ENCODE results near the gene ATG101. TPM values are rescaled to one million over a fixed set of nuclear protein-coding genes. Genes with fewer than 3 reads are reported as not detected.

ATG101 gene
- total and polyA plus RNA-seq, 2 of the 8 experiments (the other 6 are each of a cell fraction or from before 2014, with no cell fraction given), result 49.8 to 55.9 TPM

GRCh38 chr12:52125476-52125900, 55.7 kb downstream of the ATG101 start (continued):
- no peak for TF ChIP-seq E2F6 (IDR thresholded peaks at IDR 0.05)
- TF ChIP-seq EP300 (IDR thresholded peaks at IDR 0.05; ENCODE audit: borderline replicate concordance in 1 of 2, low read depth in 2 of 2, low read length in 2 of 2), result peak in 1 of 2 experiments; percentile 68; a peak in 1 of 3 replicates
- TF ChIP-seq KDM4A (IDR thresholded peaks at IDR 0.05; ENCODE audit: low read depth, low read length, severe bottlenecking), result no peak
- TF ChIP-seq BCL11A (IDR thresholded peaks at IDR 0.05; ENCODE audit: low read depth in 2 of 2, low read length in 2 of 2), result no peak
- no peak for TF ChIP-seq JUND (IDR thresholded peaks at IDR 0.05; ENCODE audit: low read length)
- no peak for TF ChIP-seq NRF1 (IDR thresholded peaks at IDR 0.05; ENCODE audit: low read depth, low read length)
- TF ChIP-seq CTCF (IDR thresholded peaks at IDR 0.05; ENCODE audit: control extremely low read depth in 1 of 3, insufficient read depth in 1 of 3, low read depth in 1 of 3, low read length in 3 of 3), result no peak
- TF ChIP-seq HDAC6 (IDR thresholded peaks at IDR 0.05; ENCODE audit: low read depth, low read length), result no peak
- no peak for TF ChIP-seq ATF3 (IDR thresholded peaks at IDR 0.05; ENCODE audit: insufficient read depth, low read depth, low read length)
- TF ChIP-seq POU5F1 (IDR thresholded peaks at IDR 0.05; ENCODE audit: low read depth, low read length), result peak; percentile 85; the same call in 1 of the 2 replicates

Data from H1 (cell line).